Activated naive CD8-positive, alpha-beta T cell treated with anti-CD3 and anti-CD28 coated beads for 36 hours (primary cell): ENCODE measurements around the gene OR5H1. TPM values are rescaled to one million over a fixed set of nuclear protein-coding genes. Genes with fewer than 3 reads are reported as not detected.

Experiments used
- DNase-seq: peaks from one replicate; pipeline ENCODE4 v3.0.0; 2021
- H3K27ac Mint-ChIP-seq: one replicate; pipeline ENCODE4 v1.8.0; 2022; ENCODE audit warnings: mild to moderate bottlenecking, moderate library complexity, mixed read lengths
- H3K27me3 Mint-ChIP-seq: one replicate; pipeline ENCODE4 v1.8.0; 2022; ENCODE audit warnings: mild to moderate bottlenecking, mixed read lengths
- H3K36me3 Mint-ChIP-seq: one replicate; pipeline ENCODE4 v1.8.0; 2021; ENCODE audit warnings: mild to moderate bottlenecking, mixed read lengths
- H3K4me1 Mint-ChIP-seq: one replicate; pipeline ENCODE4 v1.8.0; 2021; ENCODE audit warnings: mixed read lengths
- H3K4me3 Mint-ChIP-seq: one replicate; pipeline ENCODE4 v1.8.0; 2022; ENCODE audit warnings: mild to moderate bottlenecking, moderate library complexity, mixed read lengths
- H3K9me3 Mint-ChIP-seq: one replicate; pipeline ENCODE4 v1.8.0; 2022; ENCODE audit warnings: mixed read lengths
- total RNA-seq, 2 experiments: library from RNA; stranded (reverse); gene quantifications; one replicate each; pipeline ENCODE4 v1.2.3, GENCODE V29; 2021

Gene OR5H1
- total RNA-seq, 2 experiments from 2014 or later: not detected

GRCh38 chr3:98166396-98166795 lies 35.9 kb downstream of the OR5H1 start, which contains the start of gene OR5H15:
TSS of gene OR5H15 (plus strand) at chr3:98166696. CDS start at chr3:98168700, 2,004 bp downstream.
- peaks cover 12% of the 10 kb centered on the region for H3K27me3 Mint-ChIP-seq
- H3K9me3 Mint-ChIP-seq: no peaks in the 10 kb centered on the region
- no peak within 1 kb of the TSS for H3K4me3 Mint-ChIP-seq
- no peak within 1 kb of the TSS for H3K27ac Mint-ChIP-seq
- H3K4me1 Mint-ChIP-seq: no peaks in the 10 kb centered on the region
- H3K36me3 Mint-ChIP-seq: no peaks in the 10 kb centered on the region
- DNase-seq: no peak

DNA sequence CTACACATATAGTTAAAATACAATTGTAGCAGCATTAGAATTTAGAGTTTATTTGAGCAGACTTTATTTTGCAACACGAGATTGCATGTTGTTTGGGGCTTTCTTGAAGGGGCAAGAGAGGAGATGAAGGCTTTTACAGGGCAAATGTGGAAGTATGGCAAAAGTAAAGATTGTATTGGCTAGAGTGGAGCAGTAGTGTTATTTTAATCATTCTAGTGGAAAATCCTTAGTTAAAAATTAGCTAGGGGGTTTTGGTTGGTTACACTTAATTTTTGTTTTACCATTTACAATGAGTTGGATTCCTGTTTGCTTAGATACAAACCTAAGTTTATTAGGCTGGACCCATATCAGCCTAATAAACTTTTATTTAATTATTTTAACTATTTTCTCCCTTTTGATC lies 40.5 kb downstream of the OR5H1 start:
- DNase-seq: no peak
- Mint-ChIP-seq H3K4me3 (no peak overlapping the region), H3K4me1 (no peaks in the 10 kb centered on the region), H3K27me3 (peaks cover 9% of the 10 kb centered on the region), H3K27ac (no peak overlapping the region), H3K36me3 (no peaks in the 10 kb centered on the region), H3K9me3 (peaks cover 6% of the 10 kb centered on the region)

GRCh38 chr3:98172621-98173020 lies 42.1 kb downstream of the OR5H1 start:
- Mint-ChIP-seq H3K36me3 (no peaks in the 10 kb centered on the region), H3K4me1 (no peaks in the 10 kb centered on the region), H3K27ac (no peak overlapping the region), H3K4me3 (no peak overlapping the region), H3K9me3 (peaks cover 6% of the 10 kb centered on the region), H3K27me3 (peaks cover 6% of the 10 kb centered on the region)
- DNase-seq: no peak

- Mint-ChIP-seq H3K36me3 (no peaks in the 10 kb centered on the region), H3K27ac (no peak overlapping the region), H3K4me1 (no peaks in the 10 kb centered on the region), H3K27me3 (no peaks in the 10 kb centered on the region), H3K9me3 (peaks cover 3% of the 10 kb centered on the region), H3K4me3 (no peak overlapping the region)
- DNase-seq: no peak
Observed at GRCh38 chr3:98180319-98180890, 49.9 kb downstream of the OR5H1 start.

GRCh38 chr3:98182196-98182595 lies 51.7 kb downstream of the OR5H1 start:
- H3K9me3 Mint-ChIP-seq: peaks cover 1% of the 10 kb centered on the region
- no peak overlapping the region for H3K27ac Mint-ChIP-seq
- H3K27me3 Mint-ChIP-seq: no peaks in the 10 kb centered on the region
- H3K4me1 Mint-ChIP-seq: no peaks in the 10 kb centered on the region
- no peak overlapping the region for H3K4me3 Mint-ChIP-seq
- H3K36me3 Mint-ChIP-seq: no peaks in the 10 kb centered on the region
- no peak for DNase-seq

DNA sequence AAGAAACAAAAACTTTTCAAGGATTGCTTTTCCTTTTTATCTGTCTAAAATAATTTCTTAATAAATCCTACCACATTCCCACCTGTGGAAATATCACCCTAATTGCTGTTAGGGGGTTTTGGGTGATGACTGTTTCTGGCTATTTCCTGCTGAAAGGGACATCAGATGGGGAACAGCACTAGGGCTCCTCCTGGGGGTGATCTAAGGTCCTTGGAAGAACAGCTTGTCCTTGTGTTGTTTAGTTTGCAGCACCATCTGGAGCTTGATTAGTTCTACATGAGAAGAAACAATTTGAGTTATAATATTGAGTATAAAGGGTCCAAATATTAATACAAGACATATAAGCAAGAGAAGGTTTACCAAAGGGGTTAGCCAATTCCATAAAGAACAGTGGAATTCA lies 54.7 kb downstream of the OR5H1 start:
- peaks cover 5% of the 10 kb centered on the region for H3K4me1 Mint-ChIP-seq

More for the DNA sequence above, 54.7 kb downstream of the OR5H1 start:
- Mint-ChIP-seq H3K9me3 (no peaks in the 10 kb centered on the region), H3K36me3 (no peaks in the 10 kb centered on the region), H3K27me3 (no peaks in the 10 kb centered on the region), H3K4me3 (no peak overlapping the region), H3K27ac (no peak overlapping the region)
- DNase-seq: no peak

Other genes with a start within 250 kb of the OR5H1 start
- 10 to 100 TPM; 52.2 to 56.9 TPM for gene RIOX2, start 158.3 kb upstream of the OR5H1 start, total RNA-seq
- not detected for gene GABRR3, start 95.4 kb upstream of the OR5H1 start, total RNA-seq
- not detected for gene OR5AC2, start 43.5 kb upstream of the OR5H1 start, total RNA-seq
- not detected for gene OR5H14, start 16.8 kb downstream of the OR5H1 start, total RNA-seq
- gene OR5H15, start 36.0 kb downstream of the OR5H1 start, total RNA-seq: not detected
- not detected for gene OR5H6, start 133.5 kb downstream of the OR5H1 start, total RNA-seq
- not detected for gene OR5H2, start 151.8 kb downstream of the OR5H1 start, total RNA-seq
- gene OR5K4, start 223.1 kb downstream of the OR5H1 start, total RNA-seq: not detected